Measurements from ENCODE around the gene PAPOLA. TPM values are rescaled to one million over a fixed set of nuclear protein-coding genes. Genes with fewer than 3 reads are reported as not detected.
A peak's percentile ranks its signal among the peaks of the same experiment; 100 is the strongest.

Gene PAPOLA
- total RNA-seq, 2 experiments from 2014 or later: 161 to 197 TPM

DNA sequence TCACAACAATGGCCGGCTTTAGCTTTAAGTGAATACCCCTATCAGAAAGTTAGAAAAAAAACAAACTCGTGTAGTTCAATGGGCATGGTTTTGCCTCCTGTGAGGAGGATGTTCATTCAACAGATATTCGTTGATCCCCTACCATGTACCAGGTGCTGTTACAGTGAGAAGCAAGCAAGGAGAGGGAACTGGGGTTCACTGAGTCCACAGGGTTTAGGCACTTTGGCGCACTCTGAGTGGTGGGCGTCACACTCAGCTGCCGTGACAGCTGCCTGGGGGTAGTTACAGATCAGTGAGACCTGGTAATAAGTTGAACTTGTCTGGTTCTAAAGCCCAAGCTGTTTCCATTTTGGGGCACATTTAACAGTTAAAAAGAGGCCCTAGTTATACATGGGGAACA, 74.2 kb downstream of the PAPOLA start:
- Mint-ChIP-seq H3K4me3 (no peak overlapping the region), H3K27me3 (no peaks in the 10 kb centered on the region), H3K4me1 (peaks cover 9% of the 10 kb centered on the region), H3K9me3 (no peaks in the 10 kb centered on the region), H3K36me3 (ENCODE audit: low read depth) (peaks cover 4% of the 10 kb centered on the region), H3K27ac (no peak overlapping the region)
- ChIA-PET POLR2A (interaction anchor here (1.0 kb wide), 1 partner anchor 42 kb away, joined by 4 read pairs; no protein-coding TSS in a partner anchor), CTCF (interaction anchor here (1.4 kb wide), 1 partner anchor 9 kb away, joined by 3 read pairs; no protein-coding TSS in a partner anchor)
- no peak for DNase-seq

DNA sequence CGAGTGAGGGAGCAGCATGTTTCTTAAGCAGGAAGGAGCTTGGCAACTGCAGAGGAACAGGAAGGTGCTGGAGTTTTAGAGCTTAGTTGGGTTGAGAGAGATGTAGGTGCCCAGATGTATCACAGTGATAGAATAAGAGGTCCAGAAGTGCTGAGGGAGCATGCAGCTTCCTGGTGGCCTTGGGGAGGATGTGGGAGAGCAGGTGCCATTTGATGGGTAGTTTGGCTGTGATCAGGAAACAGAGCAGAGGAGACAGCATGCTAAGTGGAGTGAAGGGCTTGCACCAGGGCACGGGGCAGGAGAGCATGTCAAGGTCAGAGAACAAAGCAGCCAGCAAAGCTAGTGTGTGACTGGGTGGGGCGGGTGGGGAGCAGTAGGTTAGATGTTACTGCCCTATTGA, 74.8 kb downstream of the PAPOLA start:
- CTCF ChIA-PET: no interaction called here
- Mint-ChIP-seq H3K27me3 (no peaks in the 10 kb centered on the region), H3K27ac (no peak overlapping the region), H3K4me3 (no peak overlapping the region), H3K4me1 (peaks cover 9% of the 10 kb centered on the region), H3K9me3 (no peaks in the 10 kb centered on the region), H3K36me3 (ENCODE audit: low read depth) (peaks cover 4% of the 10 kb centered on the region)
- POLR2A ChIA-PET: interaction anchor here (1.0 kb wide), 1 partner anchor 42 kb away, joined by 4 read pairs; no protein-coding TSS in a partner anchor
- no peak for DNase-seq

DNA sequence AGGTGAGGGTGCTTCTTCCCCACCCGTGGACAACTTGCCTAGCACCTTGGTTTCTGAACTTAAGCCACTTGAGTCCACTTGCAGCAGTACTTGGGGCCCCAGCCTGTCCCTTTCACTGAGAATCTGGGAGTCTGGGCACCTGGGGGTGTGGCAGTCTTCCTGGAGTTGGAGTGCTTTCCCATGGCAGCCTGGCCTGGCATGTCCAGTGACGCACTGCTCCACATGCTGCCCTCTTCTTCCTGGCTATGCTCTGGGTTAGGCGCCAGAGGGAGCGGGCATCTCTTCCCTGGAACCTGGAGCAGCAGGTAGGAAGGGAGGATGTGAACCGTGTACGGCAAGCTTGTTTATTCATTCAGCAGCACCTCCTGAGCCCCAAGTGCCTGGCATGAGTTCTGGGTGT, 76.4 kb downstream of the PAPOLA start:
- Mint-ChIP-seq H3K4me3 (no peak overlapping the region), H3K9me3 (no peaks in the 10 kb centered on the region), H3K4me1 (peaks cover 9% of the 10 kb centered on the region), H3K27me3 (peaks cover 3% of the 10 kb centered on the region), H3K27ac (no peak overlapping the region), H3K36me3 (ENCODE audit: low read depth) (no peaks in the 10 kb centered on the region)
- CTCF ChIA-PET: interaction anchor here (1.9 kb wide), 1 partner anchor 10 kb away, joined by 5 read pairs; no protein-coding TSS in a partner anchor
- DNase-seq: no peak
- POLR2A ChIA-PET: no interaction called here

DNA sequence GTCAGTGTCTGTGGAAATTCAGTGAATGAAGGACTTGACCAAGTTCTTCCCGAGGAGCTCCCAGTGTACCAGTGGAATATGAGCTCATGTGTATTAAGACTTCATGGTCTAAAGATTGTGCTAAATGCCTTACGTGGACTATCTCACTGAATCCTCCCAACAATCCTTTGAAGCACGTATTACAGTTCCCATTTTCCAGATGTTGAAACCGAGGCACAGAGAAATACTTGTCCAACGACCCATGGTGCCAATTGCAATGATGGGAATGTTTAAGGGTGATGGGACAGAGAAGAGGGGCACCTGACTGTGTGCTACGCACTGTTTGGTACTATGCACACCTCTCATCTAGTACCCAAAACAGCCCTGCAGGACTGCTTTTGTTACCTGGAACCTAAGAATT, 77.2 kb downstream of the PAPOLA start:
- ChIA-PET CTCF (interaction anchor here (0.6 to 1.9 kb wide), 3 partner anchors 9 to 24 kb away, joined by 5 read pairs; no protein-coding TSS in a partner anchor), POLR2A (no interaction called here)
- H3K9me3 Mint-ChIP-seq: no peaks in the 10 kb centered on the region
- no peak overlapping the region for H3K4me3 Mint-ChIP-seq
- H3K27ac Mint-ChIP-seq: no peak overlapping the region
- no peaks in the 10 kb centered on the region for H3K36me3 Mint-ChIP-seq (ENCODE audit: low read depth)
- peaks cover 6% of the 10 kb centered on the region for H3K27me3 Mint-ChIP-seq
- no peak for DNase-seq
- peaks cover 9% of the 10 kb centered on the region for H3K4me1 Mint-ChIP-seq

DNA sequence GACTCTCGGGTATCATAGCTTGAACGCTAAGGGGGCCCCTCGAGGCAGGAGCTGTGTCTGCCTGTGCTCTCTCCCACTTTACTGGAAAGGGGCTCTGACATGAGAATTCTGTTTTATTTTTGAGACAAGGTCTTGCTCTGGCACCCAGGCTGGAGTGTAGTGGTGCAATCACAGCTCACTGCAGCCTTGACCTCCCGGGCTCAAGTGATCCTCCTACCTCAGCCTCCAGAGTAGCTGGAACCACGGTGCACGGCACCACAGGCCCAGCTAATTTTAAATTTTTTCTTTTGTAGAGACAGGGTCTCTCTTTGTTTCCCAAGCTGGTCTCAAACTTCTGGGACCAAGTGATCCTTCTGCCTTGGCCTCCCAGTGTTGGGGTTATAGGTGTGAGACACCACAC, 77.7 kb downstream of the PAPOLA start:
- DNase-seq: no peak
- Mint-ChIP-seq H3K27ac (no peak overlapping the region), H3K27me3 (peaks cover 8% of the 10 kb centered on the region), H3K4me1 (peaks cover 9% of the 10 kb centered on the region), H3K36me3 (ENCODE audit: low read depth) (no peaks in the 10 kb centered on the region), H3K4me3 (no peak overlapping the region), H3K9me3 (no peaks in the 10 kb centered on the region)
- ChIA-PET POLR2A (no interaction called here), CTCF (interaction anchor here (1.3 to 1.9 kb wide), 2 partner anchors 9 to 17 kb away, joined by 5 read pairs; no protein-coding TSS in a partner anchor)

DNA sequence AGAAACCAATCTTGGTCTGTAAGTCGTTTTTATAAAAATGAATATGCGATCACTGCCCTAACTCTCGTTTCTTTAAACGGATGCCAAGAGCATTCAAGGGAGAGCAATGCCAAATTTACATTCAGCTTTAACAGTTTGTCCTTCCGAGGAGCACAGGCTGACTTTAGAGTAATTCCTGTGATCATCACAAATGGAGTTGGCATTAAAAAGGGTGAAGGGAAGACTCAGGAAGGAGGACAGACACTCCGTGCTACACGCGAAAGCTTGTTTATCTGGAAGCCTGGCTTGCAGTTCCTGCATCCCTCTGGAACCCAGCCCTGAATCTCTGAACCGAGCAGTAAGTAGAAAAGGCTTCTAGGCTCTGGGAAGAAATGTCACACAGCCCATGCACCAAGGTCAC, 78.4 kb downstream of the PAPOLA start:
- no peak overlapping the region for H3K4me3 Mint-ChIP-seq
- no peak overlapping the region for H3K27ac Mint-ChIP-seq
- peaks cover 13% of the 10 kb centered on the region for H3K27me3 Mint-ChIP-seq
- peaks cover 9% of the 10 kb centered on the region for H3K4me1 Mint-ChIP-seq
- ChIA-PET CTCF (interaction anchor here (0.8 to 1.5 kb wide), 3 partner anchors 8 to 16 kb away, joined by 3 to 6 read pairs (median 5); no protein-coding TSS in a partner anchor), POLR2A (no interaction called here)
- H3K9me3 Mint-ChIP-seq: no peaks in the 10 kb centered on the region
- no peak for DNase-seq
- H3K36me3 Mint-ChIP-seq (ENCODE audit: low read depth): no peaks in the 10 kb centered on the region

DNA sequence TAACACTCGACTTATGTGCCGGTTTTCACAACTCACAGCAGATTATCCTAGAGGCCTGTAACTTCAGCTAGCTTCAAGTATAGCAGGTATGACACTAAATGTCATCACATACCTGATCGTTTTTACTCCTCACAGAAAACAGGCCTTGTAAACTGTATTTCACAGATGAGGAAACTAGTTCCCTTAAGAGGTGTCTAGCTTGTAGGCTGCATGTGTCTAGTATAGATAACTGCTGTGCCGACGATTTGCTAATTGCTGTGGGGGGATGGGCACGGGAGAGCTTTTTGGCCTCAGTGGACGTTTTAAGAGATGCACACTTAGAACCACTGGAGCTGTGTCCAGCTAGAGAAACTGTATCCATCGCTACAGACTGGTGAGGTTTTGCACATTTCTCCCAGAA, 78.8 kb downstream of the PAPOLA start:
- Mint-ChIP-seq H3K27ac (no peak overlapping the region), H3K4me1 (peaks cover 8% of the 10 kb centered on the region), H3K36me3 (ENCODE audit: low read depth) (no peaks in the 10 kb centered on the region), H3K4me3 (no peak overlapping the region), H3K9me3 (no peaks in the 10 kb centered on the region), H3K27me3 (peaks cover 16% of the 10 kb centered on the region)
- CTCF ChIA-PET: interaction anchor here (0.8 to 1.5 kb wide), 2 partner anchors 8 kb away, joined by 3 to 6 read pairs; no protein-coding TSS in a partner anchor
- POLR2A ChIA-PET: no interaction called here
- DNase-seq: no peak

DNA sequence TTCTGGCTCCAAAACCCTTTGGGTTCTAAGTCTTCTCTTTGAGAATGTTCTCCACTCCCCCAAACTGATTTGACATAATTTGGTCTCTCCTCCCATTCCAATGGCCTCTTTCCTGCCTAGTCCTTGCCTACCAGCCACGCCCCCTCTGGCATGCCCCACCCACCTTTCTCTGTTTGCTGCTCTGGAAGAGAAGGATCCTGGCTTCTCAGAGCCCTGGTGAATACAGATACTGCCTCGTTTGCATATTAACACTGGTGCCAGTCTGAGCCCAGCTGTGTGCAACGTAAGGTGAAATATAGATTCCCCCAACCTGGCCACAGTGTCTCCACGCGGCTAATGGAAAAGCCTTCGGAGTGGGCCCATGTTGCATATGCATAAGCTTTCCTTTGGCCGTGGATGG, 79.7 kb downstream of the PAPOLA start:
- POLR2A ChIA-PET: no interaction called here
- Mint-ChIP-seq H3K4me1 (peaks cover 2% of the 10 kb centered on the region), H3K9me3 (no peaks in the 10 kb centered on the region), H3K27me3 (peaks cover 16% of the 10 kb centered on the region), H3K36me3 (ENCODE audit: low read depth) (no peaks in the 10 kb centered on the region), H3K27ac (no peak overlapping the region), H3K4me3 (no peak overlapping the region)
- no peak for DNase-seq
- CTCF ChIA-PET: no interaction called here

DNA sequence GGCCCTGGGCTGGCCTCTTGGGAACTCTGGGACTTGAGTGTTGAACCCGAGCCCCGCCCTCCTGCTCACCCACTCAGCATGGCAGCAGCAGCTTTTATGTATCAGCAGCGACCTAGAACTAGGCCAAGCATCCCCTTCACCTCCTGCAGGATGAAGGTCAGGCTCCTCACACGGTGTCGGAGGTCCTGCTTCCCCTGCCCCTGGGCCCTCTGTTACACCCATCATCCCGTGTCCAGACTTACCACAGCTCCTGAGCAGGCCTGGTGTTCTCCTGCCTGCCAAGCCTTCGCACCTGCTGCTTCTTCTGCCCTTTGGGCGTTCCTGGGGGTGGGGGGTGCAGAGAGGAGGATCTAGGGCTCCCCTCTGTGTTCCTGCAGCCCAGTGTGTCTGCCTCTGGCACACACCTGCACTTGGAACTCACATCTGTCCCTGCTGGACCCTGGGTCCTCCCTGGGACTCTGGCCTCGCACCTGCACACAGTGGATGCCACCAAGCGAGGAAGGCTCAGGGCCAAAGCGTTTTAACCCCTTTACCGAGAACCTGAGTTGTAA, 80.3 kb downstream of the PAPOLA start:
- peaks cover 16% of the 10 kb centered on the region for H3K27me3 Mint-ChIP-seq
- ChIA-PET CTCF (no interaction called here), POLR2A (no interaction called here)

DNA sequence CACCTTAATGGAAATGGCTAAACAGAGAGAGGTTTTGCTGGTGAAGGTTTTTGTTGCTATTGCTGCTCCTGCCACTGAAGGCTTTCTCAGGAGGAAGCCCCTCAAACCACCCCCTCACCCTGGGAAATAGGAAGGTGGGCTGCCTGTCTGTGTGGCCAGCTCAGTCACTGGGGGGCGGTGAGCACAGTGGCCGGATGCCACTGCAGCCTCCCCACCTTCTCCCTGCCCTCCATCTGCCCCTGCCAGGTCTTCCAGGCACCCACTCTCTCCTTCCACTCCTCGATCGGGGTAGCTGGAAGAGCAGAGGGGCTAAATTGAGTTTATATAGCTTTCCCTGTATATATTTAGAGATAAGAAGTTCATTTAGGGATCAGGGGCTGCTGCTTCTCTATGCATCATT, 80.8 kb downstream of the PAPOLA start:
- no peak for DNase-seq
- H3K9me3 Mint-ChIP-seq: no peaks in the 10 kb centered on the region
- no peak overlapping the region for H3K4me3 Mint-ChIP-seq
- H3K27ac Mint-ChIP-seq: no peak overlapping the region
- POLR2A ChIA-PET: no interaction called here
- CTCF ChIA-PET: no interaction called here
- H3K4me1 Mint-ChIP-seq: no peaks in the 10 kb centered on the region
- peaks cover 16% of the 10 kb centered on the region for H3K27me3 Mint-ChIP-seq
- no peaks in the 10 kb centered on the region for H3K36me3 Mint-ChIP-seq (ENCODE audit: low read depth)

More for the DNA sequence above, 80.3 kb downstream of the PAPOLA start:
- Mint-ChIP-seq H3K36me3 (ENCODE audit: low read depth) (no peaks in the 10 kb centered on the region), H3K27ac (no peak overlapping the region), H3K9me3 (no peaks in the 10 kb centered on the region), H3K4me3 (no peak overlapping the region), H3K4me1 (no peaks in the 10 kb centered on the region)
- DNase-seq: no peak

DNA sequence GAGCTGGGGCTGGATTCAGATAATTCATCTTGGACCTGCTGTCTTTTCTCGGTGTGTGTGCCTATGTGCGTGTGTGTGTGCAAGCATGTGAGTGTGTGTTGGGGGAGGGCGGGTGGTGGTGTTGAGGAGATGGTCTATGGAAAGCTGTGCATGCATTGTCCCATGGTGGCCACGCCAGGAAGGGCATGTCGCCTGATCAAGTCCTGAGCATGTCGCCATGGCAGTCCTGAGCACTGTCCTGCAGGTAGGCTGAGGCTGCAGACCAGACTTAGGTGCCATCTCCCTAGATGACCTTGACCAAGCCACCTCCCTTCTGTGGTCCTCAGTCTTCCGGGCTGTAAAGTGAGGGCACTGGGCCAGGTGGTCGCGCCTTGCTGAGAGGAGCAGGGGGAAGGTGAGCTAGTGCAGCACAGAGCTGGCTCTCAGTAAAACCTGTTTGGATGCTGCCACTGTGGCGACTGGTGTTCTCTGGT, 81.4 kb downstream of the PAPOLA start:
- Mint-ChIP-seq H3K4me1 (no peaks in the 10 kb centered on the region), H3K9me3 (no peaks in the 10 kb centered on the region), H3K27me3 (peaks cover 16% of the 10 kb centered on the region), H3K4me3 (no peak overlapping the region), H3K27ac (peak overlapping the region; percentile 32), H3K36me3 (ENCODE audit: low read depth) (no peaks in the 10 kb centered on the region)
- ChIA-PET POLR2A (no interaction called here), CTCF (no interaction called here)
- DNase-seq: no peak

DNA sequence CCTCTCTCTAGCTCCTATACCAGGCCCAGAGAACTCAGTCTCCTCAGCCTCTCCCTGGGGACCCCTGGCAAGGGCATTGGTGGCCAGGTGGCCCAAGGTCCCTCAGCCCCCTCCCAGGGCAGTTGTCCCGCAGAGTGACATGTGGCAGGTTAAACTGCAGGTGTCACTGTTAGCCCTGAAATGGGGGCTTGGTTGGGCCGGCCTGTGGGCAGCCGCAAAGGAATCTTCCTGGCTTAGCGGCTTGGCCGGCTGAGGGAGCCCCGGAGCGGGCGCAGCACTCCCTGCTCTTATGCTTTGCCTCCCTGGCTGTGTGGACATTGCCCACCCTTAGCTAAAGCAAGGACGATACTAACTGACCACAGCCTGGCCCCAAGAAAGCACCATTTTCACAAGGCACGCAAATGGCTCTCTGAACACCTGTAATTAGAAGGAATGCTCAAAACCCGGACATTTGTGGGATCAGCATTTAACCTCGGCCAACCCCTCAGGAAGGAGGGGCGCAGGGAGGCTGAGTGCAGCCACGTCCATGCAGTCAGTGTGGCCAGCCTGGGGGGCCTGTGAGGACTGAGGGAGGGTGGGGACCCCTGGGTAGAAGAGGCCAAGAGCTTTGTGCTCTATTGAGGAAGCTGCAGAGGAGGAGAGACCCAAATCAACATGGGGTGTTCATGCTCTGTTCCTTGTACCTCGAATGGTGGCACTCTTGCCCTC, 82.2 kb downstream of the PAPOLA start:
- no peaks in the 10 kb centered on the region for H3K9me3 Mint-ChIP-seq
- ChIA-PET POLR2A (no interaction called here), CTCF (no interaction called here)
- peak; percentile 22 for DNase-seq
- no peaks in the 10 kb centered on the region for H3K36me3 Mint-ChIP-seq (ENCODE audit: low read depth)
- no peak overlapping the region for H3K4me3 Mint-ChIP-seq
- peaks cover 16% of the 10 kb centered on the region for H3K27me3 Mint-ChIP-seq
- H3K4me1 Mint-ChIP-seq: no peaks in the 10 kb centered on the region
- no peak overlapping the region for H3K27ac Mint-ChIP-seq

DNA sequence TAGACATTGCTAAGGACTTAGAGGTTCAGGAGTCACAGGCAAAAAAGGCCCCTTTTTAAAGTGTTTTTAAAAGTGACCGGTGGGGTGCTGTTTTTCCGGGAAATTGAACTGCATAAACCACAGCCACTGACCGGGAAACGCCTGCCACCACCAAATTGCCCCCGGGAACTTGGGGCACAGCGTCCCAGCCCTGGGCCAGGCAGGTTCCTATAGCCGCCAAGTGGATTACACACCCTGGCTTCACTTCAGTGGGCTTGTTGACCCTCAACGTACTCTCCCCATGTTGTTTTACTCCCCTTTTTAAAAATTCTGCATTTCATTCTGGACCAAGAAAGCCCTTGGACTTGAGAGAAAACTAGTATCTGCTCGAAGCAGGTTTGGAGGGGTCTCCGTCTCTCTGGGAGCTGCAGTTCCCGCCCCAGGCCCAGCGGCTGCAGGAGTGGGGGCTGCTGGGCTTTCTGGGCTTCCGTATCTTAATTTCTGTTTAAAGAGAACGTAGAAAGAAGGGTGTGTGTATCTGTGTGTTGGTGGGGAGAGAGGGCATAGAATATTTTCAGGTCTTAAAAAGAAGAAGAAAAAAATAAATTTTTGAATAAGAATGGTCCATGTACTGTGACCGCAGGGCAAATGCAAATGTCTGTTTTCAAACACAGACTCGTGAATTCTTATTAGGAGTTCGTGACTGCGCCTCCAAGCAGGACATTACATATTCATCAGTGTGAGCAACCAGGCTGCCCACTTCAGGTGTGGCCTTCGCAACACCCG, 82.9 kb downstream of the PAPOLA start:
- Mint-ChIP-seq H3K4me3 (no peak overlapping the region), H3K27me3 (peaks cover 19% of the 10 kb centered on the region), H3K36me3 (ENCODE audit: low read depth) (no peaks in the 10 kb centered on the region), H3K27ac (no peak overlapping the region), H3K4me1 (no peaks in the 10 kb centered on the region), H3K9me3 (no peaks in the 10 kb centered on the region)
- DNase-seq: no peak
- ChIA-PET POLR2A (no interaction called here), CTCF (no interaction called here)
